CD4-positive, alpha-beta T cell (primary cell): ENCODE data around the gene PIKFYVE. TPM values are rescaled to one million over a fixed set of nuclear protein-coding genes. Genes with fewer than 3 reads are reported as not detected.

Source experiments
- ATAC-seq: fragments of 200-7000 bp; cut with Tn5 transposase; one replicate; pipeline ENCODE4 v1.10.0; 2022; ENCODE audit warnings: mild to moderate bottlenecking; ENCODE audit not compliant: poor library complexity
- CTCF ChIA-PET: fragments of 350-600 bp; sonication (Branson Sonifier 250); formaldehyde crosslinking; loops from one replicate; lab custom pipeline; 2021; ENCODE audit warnings: antibody characterized with exemption, inconsistent platforms; lab: Charles Lee
- POLR2A ChIA-PET: fragments of 350-600 bp; sonication (Branson Sonifier 250); formaldehyde crosslinking; loops from one replicate; lab custom pipeline; 2021; ENCODE audit warnings: antibody characterized with exemption, inconsistent platforms; lab: Charles Lee
- DNase-seq, 14 experiments: peaks; one replicate each; pipeline ENCODE4 v3.0.0-alpha.2; 2013 to 2020; ENCODE audit warnings: mixed read lengths in 2 of 14
- H3K27ac ChIP-seq, 2 donors: one replicate each; pipeline versions ENCODE4 v1.5.1 to v1.7.0; 2013; ENCODE audit warnings: low read length in 2 of 2, low read depth in 1 of 2, mild to moderate bottlenecking in 1 of 2
- H3K27me3 ChIP-seq, 2 experiments: 1 replicate in 1 of 2; 2 replicates in 1 of 2; pipeline versions ENCODE4 v1.6.1 to v1.7.0; 2013; ENCODE audit warnings: low read length in 2 of 2, control low read depth in 1 of 2, mild to moderate bottlenecking in 1 of 2, moderate library complexity in 1 of 2; ENCODE audit not compliant: insufficient read depth in 2 of 2, control insufficient read depth in 1 of 2
- H3K36me3 ChIP-seq: one replicate; pipeline ENCODE4 v1.6.1; 2013; ENCODE audit warnings: low read length, control low read depth; ENCODE audit not compliant: insufficient read depth
- H3K4me1 ChIP-seq: one replicate; pipeline ENCODE4 v1.6.1; 2013; ENCODE audit warnings: low read length, control low read depth; ENCODE audit not compliant: insufficient read depth
- H3K4me3 ChIP-seq: one replicate; pipeline ENCODE4 v1.5.1; 2013; ENCODE audit warnings: mild to moderate bottlenecking, low read length, moderate library complexity
- H3K9me3 ChIP-seq, 2 experiments: 1 replicate in 1 of 2; 2 replicates in 1 of 2; pipeline versions ENCODE4 v1.6.1 to v1.7.0; 2013; ENCODE audit warnings: low read length in 2 of 2, mild to moderate bottlenecking in 2 of 2, control low read depth in 1 of 2, moderate library complexity in 1 of 2; ENCODE audit not compliant: control insufficient read depth in 1 of 2, insufficient read depth in 1 of 2
- H3K27ac Mint-ChIP-seq: one replicate; pipeline ENCODE4 v1.8.0; 2020; ENCODE audit warnings: mixed read lengths
- H3K27me3 Mint-ChIP-seq: one replicate; pipeline ENCODE4 v1.8.0; 2021; ENCODE audit warnings: mixed read lengths
- H3K36me3 Mint-ChIP-seq: one replicate; pipeline ENCODE4 v1.8.0; 2021; ENCODE audit warnings: low read depth, mixed read lengths
- H3K4me1 Mint-ChIP-seq: one replicate; pipeline ENCODE4 v1.8.0; 2021; ENCODE audit warnings: low read depth, mixed read lengths
- H3K4me3 Mint-ChIP-seq: one replicate; pipeline ENCODE4 v1.8.0; 2020; ENCODE audit warnings: mild to moderate bottlenecking, mixed read lengths
- H3K9me3 Mint-ChIP-seq: one replicate; pipeline ENCODE4 v1.8.0; 2020; ENCODE audit warnings: mixed read lengths
- CTCF ChIP-seq: fragments of 200-600 bp; IDR thresholded peaks from one replicate; pipeline ENCODE4 v1.8.0; 2022; ENCODE audit warnings: antibody characterized with exemption, mild to moderate bottlenecking
- intact Hi-C, 2 experiments: fragments of 100-400 bp; cut with DNase I in 1 of 2; cut with micrococcal nuclease in 1 of 2; formaldehyde crosslinking; loops; one replicate each; pipeline versions ENCODE4 v1.15.1 to v1.9.0; 2023 to 2025; cut with DNase I, micrococcal nuclease
- total RNA-seq, 174 experiments: library from RNA in 2 of 174; stranded (reverse) in 2 of 174; gene quantifications; one replicate each; pipeline ENCODE4 v1.2.3 and lab custom pipeline; 2021 to 2026

The PIKFYVE gene
- total RNA-seq, 2 experiments from 2014 or later, result 29.3 to 29.9 TPM

- DNase-seq (no peak), ATAC-seq (no peak)
- Mint-ChIP-seq H3K4me1 (no peaks in the 10 kb centered on the region), H3K27ac (no peak overlapping the region), H3K27me3 (no peaks in the 10 kb centered on the region), H3K36me3 (peaks cover 87% of the 10 kb centered on the region), H3K9me3 (peaks cover 2% of the 10 kb centered on the region), H3K4me3 (no peak overlapping the region)
- H3K9me3 ChIP-seq, result no peaks in the 10 kb centered on the region
- POLR2A ChIA-PET, result no interaction called here
- CTCF ChIA-PET, result no interaction called here
- no peaks in the 10 kb centered on the region for H3K27me3 ChIP-seq
- no peaks in the 10 kb centered on the region for H3K4me1 ChIP-seq
- intact Hi-C loops, result no loop called here
- H3K36me3 ChIP-seq, result peaks cover 67% of the 10 kb centered on the region
- TF ChIP-seq CTCF, result no peak
- H3K27ac ChIP-seq, result no peak overlapping the region
- H3K4me3 ChIP-seq, result no peak overlapping the region
These were observed 25.3 kb upstream of the PIKFYVE start for GRCh38 chr2:208240619-208241209.

- Histone ChIP-seq H3K27ac (no peak overlapping the region), H3K4me1 (no peaks in the 10 kb centered on the region), H3K9me3 (no peaks in the 10 kb centered on the region), H3K4me3 (no peak overlapping the region), H3K27me3 (no peaks in the 10 kb centered on the region), H3K36me3 (peaks cover 74% of the 10 kb centered on the region)
- Mint-ChIP-seq H3K4me1 (no peaks in the 10 kb centered on the region), H3K27me3 (no peaks in the 10 kb centered on the region), H3K4me3 (no peak overlapping the region), H3K27ac (no peak overlapping the region), H3K9me3 (no peaks in the 10 kb centered on the region), H3K36me3 (peaks cover 87% of the 10 kb centered on the region)
- POLR2A ChIA-PET, result no interaction called here
- no peak for ATAC-seq
- intact Hi-C loops, result no loop called here
- no peak for DNase-seq
- TF ChIP-seq CTCF, result no peak
- CTCF ChIA-PET, result no interaction called here
These were observed 21.6 kb upstream of the PIKFYVE start for GRCh38 chr2:208244422-208244821.

GRCh38 chr2:208245746-208246145 is 20.3 kb upstream of the PIKFYVE start:
- ATAC-seq, result no peak
- Histone ChIP-seq H3K27me3 (no peaks in the 10 kb centered on the region), H3K4me1 (no peaks in the 10 kb centered on the region), H3K4me3 (no peak overlapping the region), H3K9me3 (no peaks in the 10 kb centered on the region), H3K27ac (no peak overlapping the region), H3K36me3 (peaks cover 71% of the 10 kb centered on the region)
- Mint-ChIP-seq H3K4me1 (no peaks in the 10 kb centered on the region), H3K27ac (no peak overlapping the region), H3K9me3 (no peaks in the 10 kb centered on the region), H3K27me3 (no peaks in the 10 kb centered on the region), H3K4me3 (no peak overlapping the region), H3K36me3 (peaks cover 89% of the 10 kb centered on the region)
- ChIA-PET POLR2A (no interaction called here), CTCF (no interaction called here)
- intact Hi-C loops, result loop anchor here in 1 of 2 experiments (5.0 kb wide), 1 partner anchor 37 kb away; no protein-coding TSS in a partner anchor
- TF ChIP-seq CTCF, result no peak
- no peak for DNase-seq
